Choroid plexus epithelial cell (primary cell): ENCODE data around the gene DHRS7.
A peak's percentile ranks its signal among the peaks of the same experiment; 100 is the strongest.

Experiments
- DNase-seq: peaks from one replicate; pipeline ENCODE4 v3.0.0-alpha.2; 2010; ENCODE audit warnings: low read depth
- H3K4me3 ChIP-seq: 2 replicates; pipeline ENCODE4 v1.5.1; 2011; ENCODE audit warnings: low read depth, mild to moderate bottlenecking, control low read depth, low read length, moderate library complexity
- TF ChIP-seq, protein P1 (sequence below): conservative IDR thresholded peaks from 2 replicates; pipeline ENCODE4 v1.5.1; 2011; ENCODE audit warnings: low read depth, mild to moderate bottlenecking, control low read depth, inconsistent platforms, low read length, moderate library complexity

DHRS7 gene

DNA sequence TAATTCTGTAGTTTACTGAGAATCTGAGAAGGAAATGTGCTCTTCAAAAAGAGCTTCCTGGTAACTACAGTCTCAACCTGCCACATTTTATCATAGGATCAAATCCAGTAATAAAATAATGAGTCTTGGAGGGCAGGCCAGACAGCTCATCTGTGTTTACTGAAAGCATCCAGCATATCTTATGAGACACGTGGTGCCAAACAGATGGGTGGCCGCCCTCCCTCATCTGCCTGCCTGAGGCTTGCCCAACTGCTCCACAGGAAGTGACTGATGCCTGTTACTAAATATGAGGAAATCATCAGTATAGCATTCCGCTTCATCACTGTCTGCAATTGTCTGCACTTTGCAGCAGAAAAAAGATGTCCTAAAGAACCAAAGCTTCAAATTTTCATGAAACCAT lies 13.5 kb downstream of the DHRS7 start:
- TF ChIP-seq, protein P1, sequence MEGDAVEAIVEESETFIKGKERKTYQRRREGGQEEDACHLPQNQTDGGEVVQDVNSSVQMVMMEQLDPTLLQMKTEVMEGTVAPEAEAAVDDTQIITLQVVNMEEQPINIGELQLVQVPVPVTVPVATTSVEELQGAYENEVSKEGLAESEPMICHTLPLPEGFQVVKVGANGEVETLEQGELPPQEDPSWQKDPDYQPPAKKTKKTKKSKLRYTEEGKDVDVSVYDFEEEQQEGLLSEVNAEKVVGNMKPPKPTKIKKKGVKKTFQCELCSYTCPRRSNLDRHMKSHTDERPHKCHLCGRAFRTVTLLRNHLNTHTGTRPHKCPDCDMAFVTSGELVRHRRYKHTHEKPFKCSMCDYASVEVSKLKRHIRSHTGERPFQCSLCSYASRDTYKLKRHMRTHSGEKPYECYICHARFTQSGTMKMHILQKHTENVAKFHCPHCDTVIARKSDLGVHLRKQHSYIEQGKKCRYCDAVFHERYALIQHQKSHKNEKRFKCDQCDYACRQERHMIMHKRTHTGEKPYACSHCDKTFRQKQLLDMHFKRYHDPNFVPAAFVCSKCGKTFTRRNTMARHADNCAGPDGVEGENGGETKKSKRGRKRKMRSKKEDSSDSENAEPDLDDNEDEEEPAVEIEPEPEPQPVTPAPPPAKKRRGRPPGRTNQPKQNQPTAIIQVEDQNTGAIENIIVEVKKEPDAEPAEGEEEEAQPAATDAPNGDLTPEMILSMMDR: no peak
- DNase-seq: peak; percentile 96
- no peak overlapping the region for H3K4me3 ChIP-seq

DNA sequence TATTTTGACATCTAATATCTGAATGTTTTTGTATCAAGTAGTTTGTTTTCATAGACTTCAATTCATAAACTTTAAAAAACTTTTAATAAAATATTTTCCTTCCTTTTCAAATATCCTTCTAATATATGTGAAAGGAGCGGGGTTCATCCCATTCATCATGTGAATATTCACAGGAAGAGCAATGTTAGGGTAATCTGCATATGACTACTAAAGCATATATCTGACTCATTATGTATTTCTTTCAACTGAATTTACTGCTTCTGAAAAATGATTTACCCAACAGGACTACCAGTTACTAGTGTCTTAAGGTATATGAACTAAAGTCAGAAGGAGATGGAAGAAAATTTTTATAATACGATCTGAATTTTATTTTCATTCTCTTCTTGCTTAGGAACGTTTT lies 30.5 kb downstream of the DHRS7 start:
- TF ChIP-seq, protein P1: no peak
- DNase-seq: no peak
- H3K4me3 ChIP-seq: no peak overlapping the region

DNA sequence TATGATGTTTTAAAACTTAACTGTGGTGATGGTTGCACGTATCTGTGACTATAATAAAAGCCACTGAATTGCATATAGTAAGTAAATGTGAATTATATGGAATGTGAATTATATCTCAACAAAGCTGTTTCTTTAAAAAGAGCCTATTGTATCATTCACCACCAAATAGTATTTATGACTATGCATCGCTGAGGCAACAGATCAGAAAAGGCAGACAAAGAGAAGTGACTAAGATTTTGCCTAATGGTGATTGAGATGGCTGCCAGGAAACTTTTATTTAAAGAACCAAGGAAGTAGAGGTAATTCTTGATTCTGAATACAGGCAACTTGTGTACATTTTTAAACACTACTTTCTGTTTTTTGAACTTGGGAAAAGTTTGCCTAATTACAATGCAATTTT lies 31.7 kb downstream of the DHRS7 start:
- TF ChIP-seq, protein P1: no peak
- no peak for DNase-seq
- no peak overlapping the region for H3K4me3 ChIP-seq

DNA sequence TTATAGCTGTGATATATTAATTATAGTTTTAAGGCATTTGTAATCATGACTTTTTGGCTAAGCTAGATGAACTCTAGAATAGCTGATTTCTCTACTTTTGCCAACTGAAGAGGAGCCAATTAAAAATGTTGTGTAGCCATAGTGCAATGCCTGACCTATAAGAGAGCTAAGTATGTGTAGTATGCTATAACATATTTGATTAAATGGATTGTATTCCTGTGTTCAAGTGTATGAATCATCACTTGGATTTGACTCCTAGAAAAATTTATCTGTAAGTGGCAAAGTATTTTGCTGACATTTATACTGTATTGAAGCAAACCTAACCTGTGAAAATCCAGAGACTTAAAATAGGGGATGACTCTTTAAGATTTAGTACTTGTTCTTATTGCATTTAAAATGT lies 39.3 kb downstream of the DHRS7 start:
- DNase-seq: peak; percentile 22
- no peak overlapping the region for H3K4me3 ChIP-seq
- TF ChIP-seq, protein P1: no peak

DNA sequence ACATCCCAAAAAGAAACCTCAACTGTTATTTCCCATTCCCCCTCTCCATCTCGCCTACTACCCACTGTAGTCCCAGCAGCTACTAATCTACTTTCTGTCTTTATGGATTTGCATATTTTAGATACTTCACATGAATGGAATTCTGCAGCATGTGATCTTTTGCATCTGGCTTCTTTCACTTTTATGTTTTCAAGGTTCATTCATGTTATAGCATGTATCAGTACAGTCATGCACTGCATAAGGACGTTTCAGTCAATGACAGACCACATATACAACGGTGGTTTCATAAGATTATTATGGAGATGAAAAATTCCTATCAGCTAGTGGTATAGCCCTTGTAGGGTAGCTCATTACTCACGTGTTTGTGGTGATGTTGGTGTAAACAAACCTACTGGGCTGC lies 49.0 kb downstream of the DHRS7 start:
- TF ChIP-seq, protein P1: no peak

DNA sequence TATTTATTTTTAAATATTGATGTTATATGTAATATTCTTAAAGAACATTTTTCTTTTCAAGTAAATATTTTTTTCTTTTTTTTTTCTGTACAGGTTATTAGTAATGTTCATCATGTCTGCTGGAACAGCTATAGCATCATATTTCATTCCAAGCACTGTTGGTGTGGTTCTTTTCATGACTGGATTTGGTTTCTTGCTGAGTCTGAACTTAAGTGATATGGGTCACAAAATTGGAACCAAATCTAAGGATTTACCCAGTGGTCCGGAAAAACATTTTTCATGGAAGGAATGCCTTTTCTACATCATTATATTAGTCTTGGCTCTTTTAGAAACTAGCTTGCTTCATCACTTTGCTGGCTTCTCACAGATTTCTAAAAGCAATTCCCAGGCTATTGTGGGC lies 50.3 kb downstream of the DHRS7 start:
- peak; percentile 51 for DNase-seq
- TF ChIP-seq, protein P1: no peak
- no peak overlapping the region for H3K4me3 ChIP-seq

More for the DNA sequence above, 49.0 kb downstream of the DHRS7 start:
- DNase-seq: peak; percentile 46
- no peak overlapping the region for H3K4me3 ChIP-seq

DNA sequence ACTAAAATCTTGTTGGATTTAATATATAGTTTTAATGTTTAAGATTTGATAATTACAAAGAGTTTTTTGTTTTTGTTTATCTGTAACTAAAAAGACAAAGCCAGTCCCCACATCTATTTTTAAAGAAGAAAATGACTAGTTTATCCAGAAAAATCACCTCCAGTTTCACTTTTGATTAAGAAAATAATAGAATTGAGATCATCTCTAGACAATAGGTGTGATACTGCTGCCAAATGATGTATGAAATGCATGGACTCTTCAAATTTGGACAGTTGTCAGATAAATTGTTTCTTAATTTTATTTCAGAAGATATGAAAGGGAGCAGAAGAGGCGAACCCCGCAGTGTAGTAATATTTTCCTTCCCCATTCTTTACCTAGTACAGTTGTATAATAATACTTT lies 53.5 kb downstream of the DHRS7 start:
- TF ChIP-seq, protein P1: no peak
- no peak for DNase-seq

More for the DNA sequence above, 53.5 kb downstream of the DHRS7 start:
- H3K4me3 ChIP-seq: no peak overlapping the region
